SK-N-SH (cell line): ENCODE measurements around the gene CEACAM16. TPM values are rescaled to one million over a fixed set of nuclear protein-coding genes. Genes with fewer than 3 reads are reported as not detected.

Experiments
- CTCF ChIA-PET: fragments of 300-600, 350-600 bp; formaldehyde crosslinking; extraction: SDS; loops from one replicate; lab custom pipeline; 2021; lab: Yijun Ruan, JAX
- POLR2A ChIA-PET: fragments of 350-600 bp; sonication (Branson Sonifier 250); formaldehyde crosslinking; extraction: SDS; loops from one replicate; lab custom pipeline; 2020; ENCODE audit warnings: antibody characterized with exemption, inconsistent platforms; lab: Yijun Ruan, JAX
- DNase-seq: peaks from one replicate; pipeline ENCODE4 v3.0.0; 2012
- H2AFZ ChIP-seq: fragments of 200-600 bp; sonication (generic); 2 replicates; pipeline ENCODE4 v1.8.1; 2016; ENCODE audit warnings: antibody characterized with exemption, mild to moderate bottlenecking, low read depth
- H3F3A ChIP-seq: fragments of 200-600 bp; sonication (generic); replicated peaks from 2 replicates; pipeline ENCODE3; 2016; ENCODE audit warnings: antibody characterized with exemption, mild to moderate bottlenecking; ENCODE audit not compliant: insufficient read depth
- H3K27ac ChIP-seq, 2 experiments: fragments of 200-500 bp in 1 of 2; fragments of 200-600 bp in 1 of 2; sonication (Bioruptor generic) in 1 of 2; sonication (generic), shearing (Covaris generic) in 1 of 2; 2 replicates each; pipeline versions ENCODE4 v1.5.1 to v1.6.1; 2014 to 2016; ENCODE audit warnings: low read depth in 2 of 2, inconsistent platforms in 1 of 2, low read length in 1 of 2, mild to moderate bottlenecking in 1 of 2, mixed read lengths in 1 of 2
- H3K27me3 ChIP-seq: fragments of 200-600 bp; sonication (generic), shearing (Covaris generic); 2 replicates; pipeline ENCODE4 v1.6.1; 2016; ENCODE audit warnings: mixed run types; ENCODE audit not compliant: insufficient read depth
- H3K36me3 ChIP-seq, 2 experiments: fragments of 200-500 bp in 1 of 2; fragments of 200-600 bp in 1 of 2; sonication (Bioruptor generic) in 1 of 2; sonication (generic) in 1 of 2; replicated peaks in 1 of 2; 2 replicates each; pipeline versions ENCODE3 to v1.5.1; 2014 to 2016; ENCODE audit warnings: low read length in 1 of 2, mild to moderate bottlenecking in 1 of 2; ENCODE audit not compliant: insufficient read depth in 2 of 2, control insufficient read depth in 1 of 2
- H3K4me1 ChIP-seq, 2 experiments: fragments of 200-500 bp in 1 of 2; fragments of 200-600 bp in 1 of 2; sonication (Bioruptor generic) in 1 of 2; sonication (generic), shearing (Covaris generic) in 1 of 2; 2 replicates each; pipeline versions ENCODE4 v1.5.1 to v1.6.1; 2014 to 2016; ENCODE audit warnings: low read depth in 1 of 2, low read length in 1 of 2, mixed run types in 1 of 2; ENCODE audit not compliant: insufficient read depth in 2 of 2, control insufficient read depth in 1 of 2
- H3K4me2 ChIP-seq: fragments of 200-600 bp; sonication (generic), shearing (Covaris generic); 2 replicates; pipeline ENCODE4 v1.6.1; 2017; ENCODE audit warnings: mixed run types
- H3K4me3 ChIP-seq, 2 experiments: fragments of 200-500 bp in 1 of 2; fragments of 200-600 bp in 1 of 2; sonication (Bioruptor generic) in 1 of 2; sonication (generic), shearing (Covaris generic) in 1 of 2; 2 replicates each; pipeline versions ENCODE4 v1.5.1 to v1.8.1; 2014 to 2016; ENCODE audit warnings: low read depth in 2 of 2, inconsistent platforms in 1 of 2, low read length in 1 of 2, mild to moderate bottlenecking in 1 of 2, mixed read lengths in 1 of 2, moderate library complexity in 1 of 2
- H3K79me2 ChIP-seq: fragments of 200-600 bp; sonication (generic); 2 replicates; pipeline ENCODE4 v1.8.1; 2017; ENCODE audit warnings: mild to moderate bottlenecking; ENCODE audit not compliant: insufficient read depth
- H3K9ac ChIP-seq: fragments of 200-600 bp; sonication (generic); 2 replicates; pipeline ENCODE4 v1.6.1; 2017; ENCODE audit warnings: mixed run types
- H3K9me2 ChIP-seq: fragments of 200-600 bp; sonication (generic); 2 replicates; pipeline ENCODE4 v1.6.1; 2017; ENCODE audit warnings: mixed run types
- H3K9me3 ChIP-seq: fragments of 200-600 bp; sonication (generic); 2 replicates; pipeline ENCODE4 v1.6.1; 2017; ENCODE audit warnings: mixed run types, mild to moderate bottlenecking, moderate library complexity
- H4K20me1 ChIP-seq: fragments of 200-600 bp; sonication (generic); 2 replicates; pipeline ENCODE4 v1.6.1; 2017; ENCODE audit warnings: mild to moderate bottlenecking, mixed run types; ENCODE audit not compliant: insufficient read depth
- CHD2 ChIP-seq: fragments of 150-350 bp; IDR thresholded peaks from 2 replicates; pipeline ENCODE4 v1.6.1; 2018; ENCODE audit warnings: low read length; ENCODE audit not compliant: partially characterized antibody
- CTCF ChIP-seq: fragments of 200-600 bp; sonication (generic); IDR thresholded peaks from 2 replicates; pipeline ENCODE4 v1.6.1; 2017; ENCODE audit warnings: antibody characterized with exemption, mild to moderate bottlenecking, moderate library complexity
- EP300 ChIP-seq, 2 experiments: IDR thresholded peaks; 2 replicates each; pipeline versions ENCODE4 v1.4.0 to v1.6.1; 2012; ENCODE audit warnings: borderline replicate concordance in 1 of 2, low read depth in 1 of 2, low read length in 1 of 2
- EZH2phosphoT487 ChIP-seq: fragments of 200-600 bp; sonication (generic); IDR thresholded peaks from 2 replicates; pipeline ENCODE4 v1.6.1; 2017; ENCODE audit warnings: low read depth, mixed run types, mild to moderate bottlenecking, antibody characterized with exemption, moderate library complexity, borderline replicate concordance
- IRF3 ChIP-seq: fragments of 150-350 bp; IDR thresholded peaks from 2 replicates; pipeline ENCODE4 v1.6.1; 2016; ENCODE audit warnings: mild to moderate bottlenecking, low read depth, low read length
- MAX ChIP-seq: IDR thresholded peaks from 2 replicates; pipeline ENCODE4 v1.4.0; 2012; ENCODE audit warnings: low read depth
- MXI1 ChIP-seq: IDR thresholded peaks from 2 replicates; pipeline ENCODE4 v1.6.1; 2012; ENCODE audit warnings: mild to moderate bottlenecking, low read depth, low read length, improper control_type of control experiment
- POLR2AphosphoS5 ChIP-seq: IDR thresholded peaks from 2 replicates; pipeline ENCODE4 v1.6.1; 2012; ENCODE audit warnings: low read depth, low read length
- RCOR1 ChIP-seq: fragments of 150-350 bp; IDR thresholded peaks from 2 replicates; pipeline ENCODE4 v1.6.1; 2017; ENCODE audit warnings: antibody characterized with exemption, low read length
- RXRA ChIP-seq: IDR thresholded peaks from 2 replicates; pipeline ENCODE4 v1.4.0; 2012; ENCODE audit warnings: low read depth, mild to moderate bottlenecking, borderline replicate concordance
- SIN3A ChIP-seq: IDR thresholded peaks from 2 replicates; pipeline ENCODE4 v1.6.1; 2012; ENCODE audit warnings: low read depth, mild to moderate bottlenecking, low read length, moderate library complexity, borderline replicate concordance
- TAF1 ChIP-seq: IDR thresholded peaks from 2 replicates; pipeline ENCODE4 v1.6.1; 2012; ENCODE audit warnings: low read depth, mild to moderate bottlenecking, low read length, moderate library complexity, borderline replicate concordance
- TEAD4 ChIP-seq: IDR thresholded peaks from 2 replicates; pipeline ENCODE4 v1.4.0; 2012; ENCODE audit warnings: mild to moderate bottlenecking, borderline replicate concordance; ENCODE audit not compliant: insufficient read depth
- USF2 ChIP-seq: fragments of 150-350 bp; IDR thresholded peaks from 2 replicates; pipeline ENCODE4 v1.6.1; 2017; ENCODE audit warnings: antibody characterized with exemption, low read length, low read depth, borderline replicate concordance
- ZBTB33 ChIP-seq: IDR thresholded peaks from 2 replicates; pipeline ENCODE4 v1.4.0; 2012; ENCODE audit warnings: low read depth, borderline replicate concordance
- WGBS: methylation state at CpG from one replicate; pipeline ENCODE4 v1.1.6; 2017; ENCODE audit warnings: low lambda C conversion rate; 5-methylcytosine and 5-hydroxymethylcytosine counted together
- polyA plus RNA-seq, 3 experiments: library from polyadenylated mRNA; depleted of rRNA; stranded (reverse); fragments of >200 nt; gene quantifications; 2 replicates each; pipeline ENCODE4 v1.2.3, GENCODE V29; 2012

Gene CEACAM16
- polyA plus RNA-seq, 1 of the 3 experiments (the other 2 are of a cell fraction) = not detected

GRCh38 chr19:44661904-44662303 lies 37.0 kb upstream of the CEACAM16 start:
- WGBS = 89% methylated on average over 7 of the region's 7 CpGs
- H3F3A ChIP-seq = peaks cover 30% of the 10 kb centered on the region
- no peak overlapping the region for H3K4me2 ChIP-seq
- H3K79me2 ChIP-seq = no peaks in the 10 kb centered on the region; the same call in 1 of the 2 replicates
- H3K9me2 ChIP-seq = no peaks in the 10 kb centered on the region
- no peak for DNase-seq
- H3K9ac ChIP-seq = no peak overlapping the region
- no peaks in the 10 kb centered on the region for H3K4me1 ChIP-seq
- no peak overlapping the region for H3K4me3 ChIP-seq
- H4K20me1 ChIP-seq = no peaks in the 10 kb centered on the region
- TF ChIP-seq IRF3 (no peak), USF2 (no peak), EP300 (IDR thresholded peaks at IDR 0.05; ENCODE audit: borderline replicate concordance in 1 of 2, low read depth in 1 of 2, low read length in 1 of 2) (no peak), MXI1 (no peak), EZH2phosphoT487 (no peak)
- ChIA-PET POLR2A (interaction anchor here (0.6 kb wide), 1 partner anchor 301 kb away, joined by 3 read pairs; no protein-coding TSS in a partner anchor), CTCF (interaction anchor here (0.7 to 12.3 kb wide), 7 partner anchors 27 to 122 kb away, joined by 3 to 148 read pairs (median 4); no protein-coding TSS in a partner anchor)
- H3K36me3 ChIP-seq = peaks cover 35 to 40% of the 10 kb centered on the region in 2 experiments
- H3K27me3 ChIP-seq = no peaks in the 10 kb centered on the region
- H3K27ac ChIP-seq = no peak overlapping the region
- no peak overlapping the region for H2AFZ ChIP-seq
- no peaks in the 10 kb centered on the region for H3K9me3 ChIP-seq

GRCh38 chr19:44662691-44663385 lies 36.1 kb upstream of the CEACAM16 start:
- Histone ChIP-seq H3K79me2 (no peaks in the 10 kb centered on the region; the same call in 1 of the 2 replicates), H2AFZ (no peak overlapping the region), H3K4me3 (no peak overlapping the region), H3K9me2 (no peaks in the 10 kb centered on the region), H3K4me2 (no peak overlapping the region), H3F3A (peaks cover 25% of the 10 kb centered on the region), H3K9me3 (no peaks in the 10 kb centered on the region), H3K27me3 (no peaks in the 10 kb centered on the region), H3K4me1 (no peaks in the 10 kb centered on the region), H3K9ac (no peak overlapping the region), H4K20me1 (no peaks in the 10 kb centered on the region), H3K27ac (no peak overlapping the region), H3K36me3 (peaks cover 31 to 36% of the 10 kb centered on the region in 2 experiments)
- DNase-seq = no peak
- TF ChIP-seq RXRA (no peak), POLR2AphosphoS5 (no peak), TEAD4 (no peak), USF2 (no peak), ZBTB33 (no peak), CHD2 (no peak), TAF1 (no peak), MAX (no peak), CTCF (no peak), RCOR1 (no peak), SIN3A (no peak)
- WGBS = 92% methylated on average over 7 of the region's 7 CpGs
- POLR2A ChIA-PET = interaction anchor here (0.6 to 0.8 kb wide), 2 partner anchors 11 to 300 kb away, joined by 3 to 4 read pairs; no protein-coding TSS in a partner anchor
- CTCF ChIA-PET = interaction anchor here (0.8 to 12.3 kb wide), 7 partner anchors 26 to 121 kb away, joined by 3 to 148 read pairs (median 4); no protein-coding TSS in a partner anchor
